Mucosa of gallbladder (tissue), 1 donor: ENCODE measurements around the gene PROX1. TPM values are rescaled to one million over a fixed set of nuclear protein-coding genes. Genes with fewer than 3 reads are reported as not detected.

Source experiments
- DNase-seq: peaks from one replicate; pipeline ENCODE4 v3.0.0-alpha.2; 2020; ENCODE audit warnings: low spot score
- total RNA-seq: library from RNA; stranded (reverse); gene quantifications from one replicate; pipeline ENCODE4 v1.2.1, GENCODE V29; 2021
- donor health status: DM: no; HTN: no; CAD: no.

PROX1 gene, protein sequence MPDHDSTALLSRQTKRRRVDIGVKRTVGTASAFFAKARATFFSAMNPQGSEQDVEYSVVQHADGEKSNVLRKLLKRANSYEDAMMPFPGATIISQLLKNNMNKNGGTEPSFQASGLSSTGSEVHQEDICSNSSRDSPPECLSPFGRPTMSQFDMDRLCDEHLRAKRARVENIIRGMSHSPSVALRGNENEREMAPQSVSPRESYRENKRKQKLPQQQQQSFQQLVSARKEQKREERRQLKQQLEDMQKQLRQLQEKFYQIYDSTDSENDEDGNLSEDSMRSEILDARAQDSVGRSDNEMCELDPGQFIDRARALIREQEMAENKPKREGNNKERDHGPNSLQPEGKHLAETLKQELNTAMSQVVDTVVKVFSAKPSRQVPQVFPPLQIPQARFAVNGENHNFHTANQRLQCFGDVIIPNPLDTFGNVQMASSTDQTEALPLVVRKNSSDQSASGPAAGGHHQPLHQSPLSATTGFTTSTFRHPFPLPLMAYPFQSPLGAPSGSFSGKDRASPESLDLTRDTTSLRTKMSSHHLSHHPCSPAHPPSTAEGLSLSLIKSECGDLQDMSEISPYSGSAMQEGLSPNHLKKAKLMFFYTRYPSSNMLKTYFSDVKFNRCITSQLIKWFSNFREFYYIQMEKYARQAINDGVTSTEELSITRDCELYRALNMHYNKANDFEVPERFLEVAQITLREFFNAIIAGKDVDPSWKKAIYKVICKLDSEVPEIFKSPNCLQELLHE
- total RNA-seq, result 11.1 TPM

GRCh38 chr1:213987927-213988506 lies at the start of gene PROX1:
PROX1 (plus strand) TSS chr1:213987973; CDS start chr1:213996536, 8,563 bp downstream.
- peak; percentile 87 for DNase-seq

GRCh38 chr1:213938776-213939175 lies 49.0 kb upstream of the PROX1 start:
- no peak for DNase-seq

GRCh38 chr1:213939888-213940287 lies 47.9 kb upstream of the PROX1 start:
- DNase-seq, result no peak

- DNase-seq, result no peak
These were observed 46.8 kb upstream of the PROX1 start for GRCh38 chr1:213940947-213941346.

DNA sequence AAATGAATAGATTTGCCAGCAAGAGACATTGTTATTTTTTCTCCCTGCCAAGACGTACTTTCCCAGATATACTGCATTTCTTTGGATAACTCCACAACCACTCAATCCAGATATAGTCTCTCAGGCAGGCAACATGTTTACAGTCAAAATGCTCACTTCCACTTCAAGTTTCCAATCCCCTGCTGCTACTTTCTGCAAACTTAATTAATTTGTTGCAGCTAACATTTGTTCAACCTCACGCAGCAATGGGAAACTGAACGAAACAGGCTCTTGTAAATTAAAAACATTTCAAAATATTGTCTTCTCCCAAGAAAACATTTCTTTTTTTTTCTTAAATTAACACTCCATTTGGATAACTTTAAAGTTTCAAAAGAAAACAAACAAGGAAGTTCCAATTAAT lies 45.7 kb upstream of the PROX1 start:
- DNase-seq, result no peak

GRCh38 chr1:213947200-213947801 lies 40.5 kb upstream of the PROX1 start:
- DNase-seq, result no peak

- no peak for DNase-seq
These were observed 35.9 kb upstream of the PROX1 start for GRCh38 chr1:213951876-213952275.

GRCh38 chr1:213953806-213954205 lies 34.0 kb upstream of the PROX1 start:
- DNase-seq, result no peak

- no peak for DNase-seq
These were observed 31.4 kb upstream of the PROX1 start for GRCh38 chr1:213956295-213956770.

DNA sequence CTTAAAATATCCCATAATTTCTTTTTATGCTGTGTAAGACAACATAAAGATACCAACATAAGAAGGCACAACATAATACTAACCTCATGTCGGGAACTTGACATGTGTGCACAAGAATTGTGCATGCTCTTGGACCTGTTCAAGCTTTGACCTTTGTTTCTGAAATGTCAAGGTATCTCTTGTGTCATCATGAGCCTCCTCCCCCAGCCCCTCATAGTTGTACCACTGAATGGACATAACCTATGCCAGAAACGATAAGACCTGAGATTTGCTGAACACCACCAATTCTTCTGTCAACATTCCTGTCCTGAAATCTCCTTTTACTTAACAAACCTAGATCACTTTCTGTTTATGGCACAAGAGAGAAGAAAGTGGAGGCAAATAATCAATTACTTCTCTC lies 29.4 kb upstream of the PROX1 start:
- DNase-seq, result no peak

DNA sequence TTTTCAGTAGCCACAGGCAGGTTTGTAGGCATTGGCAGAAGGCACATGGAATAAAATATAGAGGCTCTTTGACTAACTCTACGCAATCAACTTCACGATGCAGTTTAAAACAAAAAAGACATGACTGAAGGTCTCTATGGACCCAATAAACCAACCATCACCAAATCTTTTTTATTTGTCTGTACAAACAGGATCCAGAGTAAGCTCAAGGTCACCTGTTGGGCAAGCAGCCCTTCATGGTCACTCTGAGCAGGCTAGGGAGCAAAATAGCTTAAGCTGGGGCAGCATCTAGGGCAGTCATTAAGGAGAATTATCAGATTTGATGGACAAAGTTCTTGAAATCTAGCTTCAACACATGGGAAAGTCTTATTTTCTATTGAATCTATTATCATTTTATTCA lies 26.8 kb upstream of the PROX1 start:
- no peak for DNase-seq

DNA sequence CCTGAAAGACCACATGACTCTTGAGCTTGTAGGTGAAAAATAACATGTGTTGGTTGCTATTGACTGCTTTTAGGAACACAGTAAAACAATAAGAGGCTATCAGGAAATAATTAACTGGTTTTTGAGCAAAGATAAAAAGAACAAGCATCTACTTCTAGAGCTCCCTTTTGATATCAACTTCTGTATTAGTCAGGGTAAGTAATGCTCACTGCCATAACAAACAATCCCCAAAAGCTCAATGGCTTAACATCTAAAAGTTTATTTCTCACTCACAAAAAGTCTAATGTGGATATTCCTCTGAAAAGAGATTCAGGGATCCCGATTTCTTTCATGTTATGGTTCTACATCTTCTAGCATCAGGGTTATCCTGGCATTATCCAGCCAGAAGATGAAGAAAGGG lies 25.3 kb upstream of the PROX1 start:
- DNase-seq, result no peak

GRCh38 chr1:213966122-213966521 lies 21.7 kb upstream of the PROX1 start:
- no peak for DNase-seq

GRCh38 chr1:213968146-213968825 lies 19.5 kb upstream of the PROX1 start:
- DNase-seq, result no peak

- no peak for DNase-seq
These were observed 17.7 kb upstream of the PROX1 start for GRCh38 chr1:213969958-213970555.

DNA sequence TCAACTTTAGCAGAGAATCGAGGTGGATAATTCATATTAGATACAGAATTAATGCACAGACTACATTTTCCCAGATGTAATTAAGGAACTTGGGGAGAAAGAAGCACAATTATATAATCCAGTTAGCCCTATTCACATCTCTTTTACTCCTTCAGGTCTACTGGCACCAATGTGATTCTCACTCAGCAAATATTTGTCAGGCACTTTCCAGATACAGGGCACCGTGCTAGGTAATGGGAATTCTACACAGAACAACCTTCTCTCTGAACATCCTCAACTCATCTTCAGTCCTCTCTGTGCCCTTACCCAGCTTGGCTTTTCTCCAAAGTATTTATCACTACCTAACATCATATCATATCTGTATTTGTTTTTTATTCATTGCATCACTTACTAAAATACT lies 15.6 kb upstream of the PROX1 start:
- no peak for DNase-seq

- DNase-seq, result no peak
These were observed 14.6 kb upstream of the PROX1 start for GRCh38 chr1:213973129-213973528.

- DNase-seq, result no peak
These were observed 10.9 kb upstream of the PROX1 start for GRCh38 chr1:213976665-213977485.

DNA sequence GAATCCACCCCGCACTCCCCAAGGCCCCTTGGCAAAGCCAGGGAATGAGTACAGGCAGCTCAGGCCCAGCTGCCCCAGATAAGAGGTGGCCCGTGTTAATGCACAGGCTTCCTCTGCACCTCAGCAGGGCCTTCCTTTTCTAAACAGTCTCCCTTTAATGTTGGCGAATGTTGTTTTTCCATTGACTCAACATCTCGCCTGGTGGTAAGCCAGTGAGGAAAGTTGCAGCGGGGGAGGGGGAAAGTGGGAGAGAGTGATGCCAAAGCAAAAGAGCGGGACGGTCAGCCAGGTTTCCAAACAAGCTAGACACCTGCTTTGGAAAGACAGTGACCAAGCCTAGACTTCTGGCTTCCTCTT lies 10.3 kb upstream of the PROX1 start:
- no peak for DNase-seq

- DNase-seq, result no peak
These were observed 9.9 kb upstream of the PROX1 start for GRCh38 chr1:213977909-213978308.
